Small intestine (tissue), 7 donors: ENCODE measurements around the gene HMGB2. TPM values are rescaled to one million over a fixed set of nuclear protein-coding genes. Genes with fewer than 3 reads are reported as not detected.

Source experiments
- DNase-seq, 2 donors: peaks; one replicate each; pipeline versions ENCODE4 v3.0.0 to v3.0.0-alpha.2; 2013
- FAIRE-seq: peaks from 2 replicates; lab custom pipeline; 2012; peaks lifted over from hg19 to GRCh38; lab: Jason Lieb, UNC
- H3K27ac ChIP-seq, 3 donors: one replicate each; pipeline ENCODE4 v1.5.1; 2013; ENCODE audit warnings: low read length in 2 of 3, mild to moderate bottlenecking in 2 of 3, control low read depth in 1 of 3, inconsistent platforms in 1 of 3, low read depth in 1 of 3, moderate library complexity in 1 of 3
- H3K27me3 ChIP-seq, 3 donors: one replicate each; pipeline ENCODE4 v1.6.1; 2013; ENCODE audit warnings: low read length in 3 of 3, inconsistent platforms in 1 of 3; ENCODE audit not compliant: control insufficient read depth in 3 of 3, insufficient read depth in 3 of 3
- H3K36me3 ChIP-seq, 3 donors: one replicate each; pipeline ENCODE4 v1.6.1; 2013; ENCODE audit warnings: low read length in 3 of 3, inconsistent platforms in 1 of 3, low read depth in 1 of 3, mild to moderate bottlenecking in 1 of 3, moderate library complexity in 1 of 3; ENCODE audit not compliant: control insufficient read depth in 3 of 3, insufficient read depth in 2 of 3
- H3K4me1 ChIP-seq, 3 donors: one replicate each; pipeline ENCODE4 v1.6.1; 2013; ENCODE audit warnings: low read length in 2 of 3, inconsistent platforms in 1 of 3, low read depth in 1 of 3, mild to moderate bottlenecking in 1 of 3, moderate library complexity in 1 of 3; ENCODE audit not compliant: control insufficient read depth in 3 of 3, insufficient read depth in 2 of 3
- H3K4me3 ChIP-seq, 3 donors: one replicate each; pipeline ENCODE4 v1.5.1; 2013; ENCODE audit warnings: low read length in 3 of 3, control low read depth in 1 of 3, inconsistent platforms in 1 of 3, low read depth in 1 of 3, mild to moderate bottlenecking in 1 of 3, moderate library complexity in 1 of 3
- H3K9me3 ChIP-seq, 2 donors: one replicate each; pipeline ENCODE4 v1.6.1; 2013; ENCODE audit warnings: low read depth in 1 of 2, low read length in 1 of 2; ENCODE audit not compliant: control insufficient read depth in 2 of 2, insufficient read depth in 1 of 2
- WGBS, 3 donors: extraction: QIAGEN DNeasy Blood & Tissue Kit; methylation state at CpG; one replicate each; pipeline ENCODE4 v1.1.7; 2013; 5-methylcytosine and 5-hydroxymethylcytosine counted together
- polyA plus RNA-seq, 4 donors: library from polyadenylated mRNA; stranded (reverse) in 3 of 4; unstranded in 1 of 4; fragments of 200-250 nt in 3 of 4; fragments of 120-200 nt in 1 of 4; gene quantifications; one replicate each; pipeline versions ENCODE4 v1.2.1 to v1.2.3, GENCODE V29; 2013
- donor health status: healthy with polysubstance abuse.
- donor health status: control.
- donor health status: control.
- donor health status: Bipolar disorder and iron deficiency.
- donor health status: healthy.

Gene HMGB2
- polyA plus RNA-seq, 4 donors, result 46.5 to 274 (median 122) TPM

- peaks cover 0 to 6% (median 0%) of the 10 kb centered on the region in 3 donors for H3K4me1 ChIP-seq
- no peaks in the 10 kb centered on the region for H3K27me3 ChIP-seq
- peaks cover 0 to 3% (median 0%) of the 10 kb centered on the region in 3 donors for H3K36me3 ChIP-seq
- peak overlapping the region; percentile 81 to 84 (median 84) for H3K27ac ChIP-seq
- FAIRE-seq (no peak), DNase-seq (peak; percentile 73 to 85)
- no peaks in the 10 kb centered on the region for H3K9me3 ChIP-seq
- 0% methylated on average over 52 to 68 of the region's 68 CpGs for WGBS, 3 donors
- H3K4me3 ChIP-seq, result peak overlapping the region; percentile 67 to 97 (median 77)
Measured at GRCh38 chr4:173371292-173372192, 37.4 kb upstream of the HMGB2 start.

- no peak for FAIRE-seq
- Histone ChIP-seq H3K9me3 (no peaks in the 10 kb centered on the region), H3K36me3 (peaks cover 0 to 2% (median 0%) of the 10 kb centered on the region in 3 donors), H3K4me3 (peak within 1 kb of the TSS; percentile 67 to 97 (median 77)), H3K27ac (peak within 1 kb of the TSS; percentile 84 to 98 (median 93)), H3K4me1 (peaks cover 0 to 6% (median 0%) of the 10 kb centered on the region in 3 donors), H3K27me3 (no peaks in the 10 kb centered on the region)
- peak; percentile 98 to 99 for DNase-seq
- WGBS, 3 donors, result 0% methylated on average over 72 of the region's 72 CpGs
Measured at GRCh38 chr4:173370477-173371291, 36.5 kb upstream of the HMGB2 start, which contains the start of gene SAP30. Gene SAP30, plus strand, starts transcription at chr4:173370954. Its CDS starts 229 bp downstream, at chr4:173371183.

DNA sequence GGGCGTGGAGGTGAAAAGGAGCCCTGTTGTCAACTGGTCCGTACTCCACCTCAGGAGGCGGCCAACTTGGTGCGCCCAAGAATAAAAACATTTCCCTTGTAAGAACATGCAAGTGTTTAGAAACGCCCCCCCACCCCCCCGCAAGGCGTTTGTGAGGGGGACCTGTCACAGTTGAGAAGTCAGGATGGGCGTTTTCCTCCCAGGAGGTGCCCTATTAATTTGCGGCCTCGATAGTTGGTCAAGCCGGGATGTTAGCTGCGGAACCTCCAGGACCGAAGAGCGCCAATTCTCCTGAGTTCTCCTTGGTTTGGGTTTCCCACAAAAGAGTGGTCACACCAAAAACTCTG is 35.9 kb upstream of the HMGB2 start:
- no peaks in the 10 kb centered on the region for H3K9me3 ChIP-seq
- peak overlapping the region; percentile 64 to 78 (median 67) for H3K4me3 ChIP-seq
- H3K36me3 ChIP-seq, result no peaks in the 10 kb centered on the region
- peaks cover 0 to 6% (median 0%) of the 10 kb centered on the region in 3 donors for H3K4me1 ChIP-seq
- no peak for DNase-seq
- no peaks in the 10 kb centered on the region for H3K27me3 ChIP-seq
- WGBS, 3 donors, result 0% methylated on average over 14 of the region's 14 CpGs
- FAIRE-seq, result no peak
- peak overlapping the region; percentile 64 to 98 (median 93) for H3K27ac ChIP-seq

DNA sequence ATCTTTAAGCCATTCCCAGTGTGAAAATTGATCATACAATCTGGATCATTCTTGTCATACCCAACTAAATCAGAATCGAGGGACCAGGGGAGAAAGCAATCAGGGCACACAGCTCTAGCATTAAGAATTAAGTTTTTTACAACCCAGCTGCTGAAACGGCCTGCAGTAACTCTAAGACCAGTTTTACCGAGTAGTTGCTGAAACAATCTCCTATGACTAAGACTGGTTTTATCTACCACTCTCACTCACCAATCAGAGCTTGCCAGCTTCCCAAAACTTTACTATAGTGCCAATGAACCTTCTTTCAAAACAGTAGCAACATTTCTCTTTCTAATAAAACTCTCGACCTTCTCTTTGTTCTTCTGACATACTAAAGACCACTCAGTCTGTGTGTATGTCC is 33.8 kb upstream of the HMGB2 start:
- no peak overlapping the region for H3K27ac ChIP-seq
- 63 to 65% (median 64%) methylated on average over 4 of the region's 4 CpGs for WGBS, 3 donors
- no peak for FAIRE-seq

DNA sequence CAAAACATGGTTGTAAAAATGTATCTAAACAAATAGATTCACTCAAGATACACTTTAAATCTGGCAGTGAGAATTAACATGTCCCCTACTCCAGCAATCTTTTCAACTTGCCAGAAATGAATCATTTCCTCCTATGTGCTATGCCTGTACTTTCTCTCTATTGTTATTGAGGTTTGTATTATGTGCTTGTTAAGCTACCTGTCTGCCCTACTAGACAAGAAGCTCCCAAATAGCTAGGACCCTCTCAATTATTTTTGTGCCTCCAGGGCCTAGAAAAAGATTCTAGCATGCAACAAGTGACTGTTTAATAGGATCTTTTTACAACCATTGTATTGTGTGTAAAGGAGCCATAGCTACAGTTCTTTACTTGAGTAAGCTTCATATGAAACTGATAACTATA is 33.1 kb upstream of the HMGB2 start:
- FAIRE-seq (no peak), DNase-seq (no peak)
- Histone ChIP-seq H3K36me3 (no peaks in the 10 kb centered on the region), H3K4me3 (no peak overlapping the region), H3K9me3 (no peaks in the 10 kb centered on the region), H3K4me1 (no peaks in the 10 kb centered on the region), H3K27ac (no peak overlapping the region), H3K27me3 (no peaks in the 10 kb centered on the region)

More for the DNA sequence above, 33.8 kb upstream of the HMGB2 start:
- no peaks in the 10 kb centered on the region for H3K27me3 ChIP-seq
- H3K9me3 ChIP-seq, result no peaks in the 10 kb centered on the region
- DNase-seq, result no peak
- H3K36me3 ChIP-seq, result no peaks in the 10 kb centered on the region
- H3K4me3 ChIP-seq, result no peak overlapping the region
- H3K4me1 ChIP-seq, result peaks cover 0 to 5% (median 0%) of the 10 kb centered on the region in 3 donors

GRCh38 chr4:173365359-173365996 is 31.3 kb upstream of the HMGB2 start:
- H3K4me1 ChIP-seq, result no peaks in the 10 kb centered on the region
- H3K36me3 ChIP-seq, result no peaks in the 10 kb centered on the region
- H3K4me3 ChIP-seq, result no peak overlapping the region
- FAIRE-seq (no peak), DNase-seq (no peak)
- no peak overlapping the region for H3K27ac ChIP-seq
- H3K9me3 ChIP-seq, result no peaks in the 10 kb centered on the region
- WGBS, 3 donors, result 12 to 25% (median 13%) methylated on average over 2 of the region's 2 CpGs
- H3K27me3 ChIP-seq, result no peaks in the 10 kb centered on the region

DNA sequence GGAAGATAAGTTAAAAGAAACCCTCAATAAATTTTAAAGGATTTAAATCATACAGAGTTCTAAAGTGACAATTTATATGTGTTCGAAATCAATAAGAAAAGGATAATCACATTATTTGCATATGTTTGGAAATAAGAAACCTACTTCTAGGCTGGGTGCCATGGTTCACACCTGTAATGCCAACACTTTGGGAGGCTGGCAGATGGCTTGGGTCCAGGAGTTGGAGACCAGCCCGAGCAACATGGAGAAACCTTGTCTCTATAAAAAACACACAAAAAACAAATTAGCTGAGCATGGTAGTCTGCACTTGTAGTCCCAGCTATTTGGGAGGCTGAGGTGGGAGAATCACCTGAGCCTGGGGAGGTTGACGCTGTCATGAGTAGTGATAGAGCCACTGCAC is 28.5 kb upstream of the HMGB2 start:
- H3K36me3 ChIP-seq, result no peaks in the 10 kb centered on the region
- H3K9me3 ChIP-seq, result no peaks in the 10 kb centered on the region
- H3K27me3 ChIP-seq, result no peaks in the 10 kb centered on the region
- H3K27ac ChIP-seq, result no peak overlapping the region
- H3K4me3 ChIP-seq, result no peak overlapping the region
- WGBS, 3 donors, result 72 to 87% (median 75%) methylated on average over 3 of the region's 3 CpGs
- H3K4me1 ChIP-seq, result no peaks in the 10 kb centered on the region
- DNase-seq, result no peak
- no peak for FAIRE-seq
